Stimulated activated naive CD8-positive, alpha-beta T cell treated with anti-CD3 and anti-CD28 coated beads, Interleukin-15, Interleukin-2, amounts not matched to agents 100 ng/mL and 50 ng/mL, for 24 hours (primary cell): ENCODE results near the gene ADAM10.
A peak's percentile ranks its signal among the peaks of the same experiment; 100 is the strongest.

Experiments used
- H3K27ac Mint-ChIP-seq: one replicate; pipeline ENCODE4 v1.8.0; 2021; ENCODE audit warnings: mild to moderate bottlenecking, mixed read lengths
- H3K27me3 Mint-ChIP-seq: one replicate; pipeline ENCODE4 v1.8.0; 2021; ENCODE audit warnings: mixed read lengths
- H3K36me3 Mint-ChIP-seq: one replicate; pipeline ENCODE4 v1.8.0; 2021; ENCODE audit warnings: low read depth, mixed read lengths
- H3K4me1 Mint-ChIP-seq: one replicate; pipeline ENCODE4 v1.8.0; 2021; ENCODE audit warnings: low read depth, mixed read lengths
- H3K4me3 Mint-ChIP-seq: one replicate; pipeline ENCODE4 v1.8.0; 2021; ENCODE audit warnings: mild to moderate bottlenecking, mixed read lengths
- H3K9me3 Mint-ChIP-seq: one replicate; pipeline ENCODE4 v1.8.0; 2021; ENCODE audit warnings: mixed read lengths

The ADAM10 gene

GRCh38 chr15:58684751-58685150 lies 64.8 kb downstream of the ADAM10 start:
- H3K27me3 Mint-ChIP-seq, result no peaks in the 10 kb centered on the region
- H3K4me1 Mint-ChIP-seq, result peaks cover 25% of the 10 kb centered on the region
- H3K36me3 Mint-ChIP-seq, result peaks cover 12% of the 10 kb centered on the region
- H3K9me3 Mint-ChIP-seq, result no peaks in the 10 kb centered on the region
- no peak overlapping the region for H3K27ac Mint-ChIP-seq
- no peak overlapping the region for H3K4me3 Mint-ChIP-seq

- H3K36me3 Mint-ChIP-seq, result peaks cover 12% of the 10 kb centered on the region
- no peaks in the 10 kb centered on the region for H3K27me3 Mint-ChIP-seq
- no peaks in the 10 kb centered on the region for H3K9me3 Mint-ChIP-seq
- no peak overlapping the region for H3K27ac Mint-ChIP-seq
- peaks cover 22% of the 10 kb centered on the region for H3K4me1 Mint-ChIP-seq
- no peak overlapping the region for H3K4me3 Mint-ChIP-seq
Measured at GRCh38 chr15:58684036-58684710, 65.3 kb downstream of the ADAM10 start.

- H3K9me3 Mint-ChIP-seq, result no peaks in the 10 kb centered on the region
- peaks cover 12% of the 10 kb centered on the region for H3K36me3 Mint-ChIP-seq
- H3K27ac Mint-ChIP-seq, result no peak overlapping the region
- peaks cover 20% of the 10 kb centered on the region for H3K4me1 Mint-ChIP-seq
- no peaks in the 10 kb centered on the region for H3K27me3 Mint-ChIP-seq
- H3K4me3 Mint-ChIP-seq, result no peak overlapping the region
Measured at GRCh38 chr15:58682234-58682633, 67.3 kb downstream of the ADAM10 start.

GRCh38 chr15:58678683-58679082 lies 70.8 kb downstream of the ADAM10 start:
- no peaks in the 10 kb centered on the region for H3K27me3 Mint-ChIP-seq
- no peak overlapping the region for H3K27ac Mint-ChIP-seq
- no peaks in the 10 kb centered on the region for H3K9me3 Mint-ChIP-seq
- peaks cover 12% of the 10 kb centered on the region for H3K4me1 Mint-ChIP-seq
- H3K4me3 Mint-ChIP-seq, result no peak overlapping the region
- peaks cover 19% of the 10 kb centered on the region for H3K36me3 Mint-ChIP-seq

- peaks cover 25% of the 10 kb centered on the region for H3K36me3 Mint-ChIP-seq
- no peak overlapping the region for H3K27ac Mint-ChIP-seq
Measured at GRCh38 chr15:58677426-58677825, 72.1 kb downstream of the ADAM10 start.

GRCh38 chr15:58676766-58677165 lies 72.7 kb downstream of the ADAM10 start:
- Mint-ChIP-seq H3K9me3 (no peaks in the 10 kb centered on the region), H3K36me3 (peaks cover 25% of the 10 kb centered on the region), H3K4me3 (no peak overlapping the region), H3K4me1 (peaks cover 12% of the 10 kb centered on the region), H3K27me3 (no peaks in the 10 kb centered on the region), H3K27ac (no peak overlapping the region)

More at GRCh38 chr15:58677426-58677825, 72.1 kb downstream of the ADAM10 start:
- Mint-ChIP-seq H3K9me3 (no peaks in the 10 kb centered on the region), H3K4me1 (peaks cover 12% of the 10 kb centered on the region), H3K27me3 (no peaks in the 10 kb centered on the region), H3K4me3 (no peak overlapping the region)

GRCh38 chr15:58671186-58671585 lies 78.3 kb downstream of the ADAM10 start:
- Mint-ChIP-seq H3K9me3 (no peaks in the 10 kb centered on the region), H3K27me3 (no peaks in the 10 kb centered on the region), H3K36me3 (peaks cover 28% of the 10 kb centered on the region), H3K4me3 (no peak overlapping the region), H3K4me1 (peaks cover 6% of the 10 kb centered on the region), H3K27ac (no peak overlapping the region)

GRCh38 chr15:58669108-58669507 lies 80.4 kb downstream of the ADAM10 start:
- Mint-ChIP-seq H3K27me3 (no peaks in the 10 kb centered on the region), H3K4me3 (no peak overlapping the region), H3K4me1 (peaks cover 6% of the 10 kb centered on the region), H3K36me3 (peaks cover 40% of the 10 kb centered on the region), H3K27ac (no peak overlapping the region), H3K9me3 (no peaks in the 10 kb centered on the region)

- Mint-ChIP-seq H3K36me3 (peaks cover 49% of the 10 kb centered on the region), H3K4me3 (no peak overlapping the region), H3K27ac (peak overlapping the region; percentile 1), H3K27me3 (no peaks in the 10 kb centered on the region), H3K9me3 (no peaks in the 10 kb centered on the region), H3K4me1 (peaks cover 6% of the 10 kb centered on the region)
Measured at GRCh38 chr15:58666957-58667356, 82.5 kb downstream of the ADAM10 start.

- H3K27me3 Mint-ChIP-seq, result no peaks in the 10 kb centered on the region
- H3K9me3 Mint-ChIP-seq, result peaks cover 2% of the 10 kb centered on the region
- peaks cover 57% of the 10 kb centered on the region for H3K36me3 Mint-ChIP-seq
- peaks cover 6% of the 10 kb centered on the region for H3K4me1 Mint-ChIP-seq
- H3K4me3 Mint-ChIP-seq, result no peak overlapping the region
- peak overlapping the region; percentile 18 for H3K27ac Mint-ChIP-seq
Measured at GRCh38 chr15:58665672-58666071, 83.8 kb downstream of the ADAM10 start.

- Mint-ChIP-seq H3K27ac (no peak overlapping the region), H3K4me3 (no peak overlapping the region), H3K9me3 (peaks cover 5% of the 10 kb centered on the region), H3K4me1 (no peaks in the 10 kb centered on the region), H3K36me3 (peaks cover 50% of the 10 kb centered on the region), H3K27me3 (no peaks in the 10 kb centered on the region)
Measured at GRCh38 chr15:58650102-58650501, 99.4 kb downstream of the ADAM10 start.

GRCh38 chr15:58649175-58649574 lies 100.3 kb downstream of the ADAM10 start:
- no peaks in the 10 kb centered on the region for H3K27me3 Mint-ChIP-seq
- peaks cover 5% of the 10 kb centered on the region for H3K9me3 Mint-ChIP-seq
- no peak overlapping the region for H3K4me3 Mint-ChIP-seq
- H3K4me1 Mint-ChIP-seq, result peaks cover 3% of the 10 kb centered on the region
- H3K36me3 Mint-ChIP-seq, result peaks cover 48% of the 10 kb centered on the region
- H3K27ac Mint-ChIP-seq, result no peak overlapping the region

- Mint-ChIP-seq H3K27ac (no peak overlapping the region), H3K36me3 (peaks cover 44% of the 10 kb centered on the region), H3K27me3 (no peaks in the 10 kb centered on the region)
Measured at GRCh38 chr15:58643996-58644395, 105.5 kb downstream of the ADAM10 start.

GRCh38 chr15:58641660-58642059 lies 107.8 kb downstream of the ADAM10 start:
- peaks cover 56% of the 10 kb centered on the region for H3K36me3 Mint-ChIP-seq
- peaks cover 18% of the 10 kb centered on the region for H3K4me1 Mint-ChIP-seq
- H3K9me3 Mint-ChIP-seq, result no peaks in the 10 kb centered on the region
- H3K27me3 Mint-ChIP-seq, result no peaks in the 10 kb centered on the region
- no peak overlapping the region for H3K27ac Mint-ChIP-seq
- no peak overlapping the region for H3K4me3 Mint-ChIP-seq

More at GRCh38 chr15:58643996-58644395, 105.5 kb downstream of the ADAM10 start:
- H3K9me3 Mint-ChIP-seq, result no peaks in the 10 kb centered on the region
- H3K4me3 Mint-ChIP-seq, result no peak overlapping the region
- H3K4me1 Mint-ChIP-seq, result peaks cover 13% of the 10 kb centered on the region

GRCh38 chr15:58639992-58640391 lies 109.5 kb downstream of the ADAM10 start:
- Mint-ChIP-seq H3K4me3 (no peak overlapping the region), H3K4me1 (peaks cover 18% of the 10 kb centered on the region), H3K36me3 (peaks cover 55% of the 10 kb centered on the region), H3K27me3 (no peaks in the 10 kb centered on the region), H3K9me3 (no peaks in the 10 kb centered on the region), H3K27ac (no peak overlapping the region)
